Activated CD4-positive, alpha-beta T cell treated with anti-CD3 and anti-CD28 coated beads for 48 hours (primary cell): ENCODE measurements around the gene AUTS2.

Experiments
- DNase-seq: peaks from one replicate; pipeline ENCODE4 v3.0.0-alpha.2; 2020

AUTS2 gene

DNA sequence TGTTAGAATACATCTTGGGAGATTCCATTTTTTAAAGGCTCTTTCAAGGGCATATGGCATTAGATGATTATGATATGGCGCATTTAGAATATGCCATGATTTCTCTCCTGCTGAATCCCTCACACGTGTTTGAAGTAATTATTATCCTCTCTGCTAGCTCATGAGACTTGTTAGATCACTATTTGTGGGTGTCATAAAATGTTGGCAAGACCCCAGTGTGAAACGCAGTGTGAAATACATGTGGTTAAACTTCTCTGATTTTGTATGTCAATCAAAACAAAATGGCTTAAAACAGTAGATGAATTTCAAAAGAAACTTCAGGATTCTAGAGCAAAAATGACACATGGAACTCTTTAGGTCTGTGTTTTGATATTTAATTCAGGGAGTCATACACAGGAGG is 560.8 kb downstream of the AUTS2 start:
- no peak for DNase-seq

DNA sequence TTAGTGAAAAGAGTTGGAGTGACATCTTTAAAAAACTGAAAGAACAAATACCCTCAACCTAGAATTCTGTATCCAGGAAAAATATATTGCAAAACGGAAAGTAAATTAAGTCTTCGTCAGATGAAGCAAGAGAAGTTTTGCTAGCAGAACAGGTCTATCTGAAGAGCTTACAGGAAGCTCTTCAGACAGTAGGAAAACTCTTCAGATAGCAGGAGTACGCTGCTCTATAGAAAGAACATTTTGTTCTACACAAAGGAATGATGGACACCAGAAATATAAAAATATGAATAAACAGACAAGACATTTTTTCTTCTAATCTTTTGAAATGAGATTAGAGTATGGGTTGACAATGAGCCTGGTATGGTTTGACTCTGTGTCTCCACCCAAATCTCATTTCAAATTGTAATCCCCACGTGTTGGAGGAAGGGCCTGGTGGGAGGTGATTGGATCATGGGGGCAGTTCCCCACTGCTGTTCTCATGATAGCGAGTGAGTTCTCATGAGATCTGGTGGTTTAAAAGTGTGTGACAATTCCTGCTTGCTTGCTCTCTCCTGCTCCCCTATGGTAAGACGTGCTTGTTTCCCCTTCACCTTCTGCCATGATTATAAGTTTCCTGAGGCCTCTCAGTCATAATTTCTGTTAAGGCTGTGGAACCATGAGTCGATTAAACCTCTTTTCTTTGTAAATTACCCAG is 567.3 kb downstream of the AUTS2 start:
- no peak for DNase-seq

DNA sequence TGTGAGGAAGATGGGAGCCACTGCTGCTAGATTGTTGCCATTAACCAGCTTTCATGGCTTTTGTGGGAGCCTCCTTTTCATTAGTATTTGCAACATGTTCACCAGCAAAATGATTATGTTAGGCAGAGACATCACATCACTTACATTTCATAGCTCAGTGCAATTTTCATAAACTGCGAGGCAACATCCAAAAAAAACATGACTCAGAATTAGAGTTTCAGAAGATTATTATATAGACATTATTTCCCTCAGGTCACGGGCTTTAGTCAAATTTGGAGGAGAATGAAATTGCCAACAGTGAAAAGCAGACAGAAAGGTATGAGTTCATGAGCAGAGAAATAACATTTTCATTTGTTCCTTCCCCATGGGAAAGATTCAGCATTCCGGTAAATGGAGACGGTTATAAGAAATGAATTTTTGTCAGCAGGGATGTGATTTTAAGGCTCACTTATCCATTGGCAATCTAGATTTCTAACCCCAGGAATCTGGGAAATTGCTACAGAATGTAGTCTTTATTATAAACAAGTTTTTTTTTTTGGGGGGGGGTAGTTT is 573.2 kb downstream of the AUTS2 start:
- no peak for DNase-seq

DNA sequence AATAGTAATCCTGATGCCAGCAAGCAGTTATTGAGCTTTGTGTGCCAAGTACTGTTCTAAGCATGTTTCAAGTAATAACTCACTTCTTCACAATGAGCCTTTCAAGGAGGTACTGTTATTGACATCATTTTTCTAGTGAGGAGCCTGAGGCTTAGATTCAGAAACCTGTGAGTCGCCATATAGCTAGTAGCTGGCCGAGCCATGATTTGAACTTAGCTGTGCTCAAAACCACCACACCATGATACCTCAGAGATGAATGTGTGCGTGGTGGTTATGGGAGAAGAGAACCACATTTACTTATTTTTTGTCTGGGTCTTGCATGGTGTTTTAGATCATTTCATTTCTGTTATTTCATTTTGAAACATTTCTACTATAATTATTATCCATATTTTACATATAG is 578.9 kb downstream of the AUTS2 start:
- peak; percentile 8 for DNase-seq

GRCh38 chr7:70178211-70178610 is 579.9 kb downstream of the AUTS2 start:
- DNase-seq: no peak

DNA sequence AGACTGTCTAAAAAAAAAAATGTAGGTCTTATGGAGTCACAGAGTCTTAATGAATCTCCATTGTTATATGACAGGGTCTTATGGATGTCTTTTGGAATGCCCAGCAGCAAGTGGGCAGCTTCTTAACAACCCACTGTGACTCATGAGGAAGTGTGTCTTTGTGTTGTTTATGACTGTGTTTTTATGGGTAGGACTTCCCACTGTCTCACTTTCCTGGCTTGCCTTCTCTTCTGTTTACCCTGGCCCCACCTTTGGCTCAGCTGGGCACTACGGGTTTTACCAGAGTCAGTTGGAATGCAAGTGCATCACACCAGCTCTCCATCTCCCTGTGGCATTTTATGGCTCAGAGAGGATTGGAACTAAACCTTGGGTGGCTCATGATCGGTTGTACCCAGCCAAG is 580.5 kb downstream of the AUTS2 start:
- DNase-seq: no peak

DNA sequence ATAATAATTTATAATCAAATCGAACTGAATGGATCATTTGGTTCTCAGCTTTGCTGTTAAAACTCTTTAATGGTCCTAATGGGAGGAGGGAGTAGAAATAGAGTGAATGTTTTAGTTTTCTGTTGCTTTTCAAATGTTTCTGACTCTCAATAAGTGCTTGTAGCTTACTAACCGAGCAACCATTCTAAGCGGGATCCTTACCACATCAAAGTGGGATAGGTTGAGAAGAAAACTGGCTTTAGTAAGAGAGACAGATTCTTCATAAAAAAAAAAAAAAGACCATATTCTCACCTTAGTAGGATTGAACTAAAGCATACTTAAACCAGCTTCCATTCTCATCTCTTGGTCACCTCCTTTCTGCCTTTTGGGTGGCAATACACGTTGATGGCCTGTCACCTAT is 584.2 kb downstream of the AUTS2 start:
- no peak for DNase-seq

DNA sequence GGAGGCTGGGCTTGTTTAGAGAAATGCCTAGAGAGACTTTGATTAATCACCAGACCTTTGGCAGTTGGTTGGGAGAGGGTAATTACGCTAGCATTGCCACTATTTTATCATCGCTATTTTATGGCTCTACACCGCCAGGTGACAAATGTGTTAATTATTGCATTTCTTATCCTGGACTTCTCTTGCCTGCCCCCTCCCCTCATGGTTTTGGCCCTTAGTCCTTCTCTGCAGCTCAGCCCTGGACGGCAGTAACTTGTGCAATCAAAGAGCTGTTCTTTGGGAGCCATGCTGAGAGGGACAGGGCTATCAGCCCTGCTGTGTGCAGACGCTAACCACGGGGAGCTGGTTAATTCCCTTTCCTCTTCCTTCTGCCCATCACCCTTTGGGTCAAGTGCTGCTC is 585.0 kb downstream of the AUTS2 start:
- no peak for DNase-seq

- DNase-seq: no peak
Measured at GRCh38 chr7:70188901-70189650, 590.8 kb downstream of the AUTS2 start.

GRCh38 chr7:70189776-70190175 is 591.5 kb downstream of the AUTS2 start:
- no peak for DNase-seq

GRCh38 chr7:70190281-70190680 is 592.0 kb downstream of the AUTS2 start:
- DNase-seq: no peak

DNA sequence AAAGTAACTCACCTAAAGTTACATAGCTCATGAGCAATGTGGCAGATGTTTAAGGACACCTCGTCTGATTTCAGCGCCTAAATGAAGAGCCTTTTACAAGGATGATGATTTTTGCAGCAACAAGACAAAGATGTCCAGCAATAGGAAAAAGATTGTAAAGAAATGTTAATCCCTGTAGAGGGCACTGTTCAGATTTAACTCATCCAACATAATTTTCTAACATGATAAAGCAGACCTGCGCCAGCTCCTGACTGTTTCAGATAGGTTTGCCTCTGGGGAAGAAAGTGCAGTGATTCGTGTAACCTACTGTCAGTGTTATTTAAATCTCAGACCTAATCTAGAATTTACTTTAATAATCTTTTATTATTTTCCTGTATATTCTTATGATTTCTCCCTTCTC is 595.2 kb downstream of the AUTS2 start:
- DNase-seq: no peak

DNA sequence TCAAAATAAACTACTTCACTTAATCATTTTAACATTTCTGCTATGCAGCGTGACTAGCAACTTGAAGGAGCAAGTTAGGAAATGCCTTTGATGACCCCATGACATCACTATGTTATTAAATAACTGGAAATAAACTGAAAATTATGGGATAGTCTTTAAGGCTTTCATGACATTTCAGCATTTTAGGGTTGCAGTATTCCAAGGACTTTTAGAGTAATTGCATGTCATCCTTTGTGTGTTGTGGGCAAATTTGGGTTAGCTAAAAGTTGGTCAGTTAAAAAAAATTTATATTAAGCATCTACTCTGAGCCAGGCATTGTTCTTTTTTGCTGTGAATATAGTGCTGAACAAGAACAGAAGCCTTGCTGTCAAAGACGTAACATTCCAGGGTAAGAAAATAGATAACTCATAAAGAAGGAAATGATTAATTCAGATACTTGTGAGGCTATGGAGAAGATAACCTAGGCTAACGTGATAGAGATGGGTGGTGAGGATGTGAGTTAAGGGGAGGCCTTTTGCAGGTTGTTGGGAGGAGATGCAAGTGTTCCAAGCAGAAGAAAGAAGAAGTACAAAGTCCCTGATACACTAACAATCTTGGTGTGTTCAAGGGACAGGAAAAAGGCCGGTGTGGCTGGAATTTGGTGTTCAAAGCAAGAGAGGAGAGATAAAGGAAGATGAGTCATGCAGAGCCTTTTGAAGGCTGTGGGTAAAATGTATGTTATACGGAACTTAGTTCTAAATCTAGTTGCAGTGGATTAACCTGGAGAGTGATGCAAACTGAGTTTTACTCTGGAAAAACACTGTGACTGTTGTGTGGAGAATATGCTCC is 610.2 kb downstream of the AUTS2 start:
- DNase-seq: no peak

DNA sequence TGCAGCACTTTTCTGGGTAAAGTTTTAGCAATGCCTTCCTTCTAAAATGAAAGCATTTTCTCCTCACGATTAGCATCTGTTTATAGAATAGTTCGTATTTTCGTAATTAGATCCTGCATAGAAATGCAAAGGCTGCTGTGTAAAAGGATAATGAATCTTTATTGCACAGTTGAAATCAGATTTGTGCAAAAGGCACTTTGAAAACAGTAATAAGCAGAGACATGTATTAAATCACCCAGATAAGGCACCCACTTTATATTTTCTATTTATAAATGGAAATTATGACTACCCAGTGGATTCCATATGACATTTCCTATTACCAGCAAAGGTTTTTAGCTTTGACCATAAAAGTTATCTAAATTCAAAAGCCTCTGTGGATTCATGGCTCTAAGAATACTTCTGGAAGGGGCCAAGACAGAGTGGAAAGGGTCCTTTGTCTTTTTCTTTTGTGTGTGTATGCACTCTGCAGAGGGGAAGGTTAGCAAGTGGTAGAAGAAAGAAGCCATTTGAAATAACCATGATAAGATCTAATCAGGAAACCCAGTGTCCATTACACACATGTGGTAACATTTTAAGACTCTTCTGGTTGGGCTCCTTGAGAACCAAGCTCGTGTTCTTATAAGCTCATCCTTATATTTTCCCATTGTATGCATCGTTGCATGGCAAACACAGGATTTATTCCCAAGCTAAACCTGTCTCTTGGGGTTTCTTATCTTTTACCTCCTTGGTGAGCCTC is 612.1 kb downstream of the AUTS2 start:
- no peak for DNase-seq

DNA sequence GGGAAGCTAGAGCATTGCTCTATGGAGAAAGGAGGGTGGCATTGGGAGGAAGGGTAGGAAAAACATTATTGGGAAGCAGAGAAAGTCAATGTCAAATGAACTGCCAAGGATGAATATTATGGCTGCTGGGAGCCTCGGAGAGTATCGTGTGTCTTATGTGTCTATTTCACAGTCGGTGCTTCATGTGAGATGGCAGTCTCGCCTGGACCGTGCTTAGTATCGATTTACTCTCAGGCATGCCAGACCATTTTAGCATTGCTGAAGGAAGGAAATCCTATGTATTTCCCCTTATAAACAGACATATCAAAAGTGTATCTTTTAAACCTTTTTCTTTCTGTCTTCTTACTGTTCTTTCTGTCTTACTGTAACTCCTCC is 612.6 kb downstream of the AUTS2 start:
- no peak for DNase-seq

DNA sequence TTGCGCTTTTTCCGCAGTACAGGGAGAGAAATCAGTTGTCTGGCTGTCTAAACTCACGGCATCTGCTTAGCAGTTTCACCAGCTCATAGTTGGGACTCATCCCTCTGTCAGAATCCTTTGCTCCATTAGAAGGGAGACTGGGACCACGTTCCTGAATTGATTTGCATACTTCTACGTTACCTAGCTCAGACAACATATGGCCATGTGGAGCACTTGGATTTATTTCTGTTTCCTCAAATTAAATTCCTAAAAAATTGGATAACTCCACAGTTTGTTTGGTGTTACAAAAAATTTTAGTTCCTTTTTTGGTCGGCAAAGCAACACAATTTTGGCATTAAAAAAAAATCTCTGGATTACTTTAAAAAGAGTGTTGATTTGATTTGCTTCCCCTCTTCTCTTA is 614.0 kb downstream of the AUTS2 start:
- DNase-seq: no peak

GRCh38 chr7:70214071-70214470 is 615.8 kb downstream of the AUTS2 start:
- no peak for DNase-seq

DNA sequence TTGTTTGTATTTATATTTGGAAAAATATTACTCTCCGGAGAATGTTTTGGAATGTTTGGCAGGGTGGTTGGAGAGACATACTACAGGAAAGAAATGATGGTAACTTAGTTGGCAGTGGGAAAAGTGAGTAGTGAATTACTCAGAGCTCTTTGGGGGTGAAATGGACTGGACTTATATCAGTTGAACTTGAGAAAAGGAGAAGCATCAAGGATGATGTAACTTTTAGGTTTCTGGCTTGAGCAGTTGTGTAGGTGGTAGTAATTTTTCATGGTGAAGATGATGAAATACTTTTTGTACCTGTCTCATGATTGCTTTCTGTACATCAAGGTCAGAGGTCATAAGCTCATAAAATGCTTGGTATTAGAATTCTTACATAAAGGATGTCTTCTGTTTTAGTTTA is 617.2 kb downstream of the AUTS2 start:
- no peak for DNase-seq

DNA sequence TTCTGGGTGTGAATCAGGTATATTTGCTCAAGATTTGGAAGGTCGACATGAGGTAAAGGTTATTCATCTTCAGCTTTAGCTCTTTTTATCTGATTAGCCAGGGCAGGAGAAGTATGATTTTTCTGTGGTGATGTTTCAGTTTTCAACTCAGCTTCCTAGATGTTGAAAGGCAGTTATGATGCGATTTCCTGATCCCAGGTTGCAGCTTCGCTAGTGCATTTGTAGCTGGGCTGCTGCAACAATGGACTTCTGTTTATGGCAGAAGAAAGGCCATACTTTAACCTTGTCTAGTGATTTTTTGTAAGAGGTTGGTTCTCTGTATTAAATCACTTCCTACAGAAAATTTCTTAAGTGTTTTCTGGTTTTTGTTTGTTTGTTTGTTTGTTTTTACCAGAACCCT is 619.3 kb downstream of the AUTS2 start:
- DNase-seq: no peak

DNA sequence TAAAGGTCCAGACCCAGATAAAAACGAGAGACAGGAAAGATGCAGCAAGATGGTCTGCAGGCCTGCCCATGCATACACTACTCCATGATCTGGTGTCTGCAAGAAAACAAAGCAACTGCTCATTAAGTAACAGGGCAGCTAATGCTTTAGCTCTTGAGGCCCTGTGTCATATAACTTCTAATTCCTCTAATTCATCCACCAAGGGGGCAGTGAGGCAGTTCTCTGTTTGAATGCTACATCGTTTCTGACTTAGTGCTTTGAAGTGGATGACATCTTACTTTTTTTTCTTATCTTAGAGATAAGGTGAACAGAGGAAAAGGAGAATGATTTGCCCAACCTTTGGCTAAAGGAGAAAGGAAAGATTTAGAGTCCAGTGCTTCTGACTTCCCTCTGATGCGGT is 619.7 kb downstream of the AUTS2 start:
- no peak for DNase-seq

GRCh38 chr7:70219061-70219460 is 620.8 kb downstream of the AUTS2 start:
- no peak for DNase-seq

DNA sequence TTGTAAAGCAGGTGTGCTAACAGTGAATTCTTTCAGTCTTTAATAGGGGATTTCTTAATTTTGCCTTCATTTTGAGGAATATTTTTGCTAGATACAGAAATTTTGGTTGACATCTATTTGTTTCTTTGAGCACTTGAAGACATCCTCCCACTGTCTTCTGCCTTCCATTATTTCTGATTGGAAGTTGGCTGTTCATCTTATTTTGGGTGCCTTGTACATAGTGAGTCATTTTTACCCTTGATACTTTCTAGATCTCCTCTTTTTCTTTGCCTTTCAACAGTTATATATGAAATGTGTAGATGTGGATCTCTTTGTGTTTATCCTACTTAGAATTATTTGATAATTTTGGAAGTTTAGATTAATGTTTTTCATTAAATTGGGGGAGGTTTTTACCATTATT is 631.0 kb downstream of the AUTS2 start:
- no peak for DNase-seq

DNA sequence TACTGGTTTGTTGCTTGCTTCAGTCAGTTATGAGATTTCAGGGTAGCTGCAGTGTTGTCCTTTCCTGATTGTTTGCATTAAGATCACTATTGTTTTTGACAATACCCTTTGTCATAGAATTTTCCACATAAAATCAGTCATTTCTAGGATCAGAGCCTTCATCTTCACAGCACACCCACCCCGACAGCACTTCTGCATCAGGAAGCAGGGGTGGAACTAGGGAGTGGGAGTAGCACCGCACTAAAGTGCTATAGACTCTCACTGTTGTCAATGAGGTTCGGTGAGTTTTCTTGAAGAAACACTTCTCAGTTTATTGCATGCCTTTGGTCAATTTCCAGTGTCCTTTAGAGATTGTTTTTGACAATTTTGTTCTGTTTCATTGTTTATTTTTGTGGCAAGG is 632.5 kb downstream of the AUTS2 start:
- DNase-seq: no peak
